ENCODE results near the gene PAN2. TPM values are rescaled to one million over a fixed set of nuclear protein-coding genes. Genes with fewer than 3 reads are reported as not detected.
"Not testable (repeated sequence)": the region's sequence is repeated elsewhere in the genome, so short reads cannot be mapped to it uniquely, and the experiment has no call there.

PAN2 gene
- total RNA-seq, 4 donors from 2014 or later, result 27.2 to 141 (median 39.7) TPM

GRCh38 chr12:56324206-56324605 lies 9.6 kb downstream of the PAN2 start:
- H3K4me1 ChIP-seq, result no peaks in the 10 kb centered on the region
- H3K36me3 ChIP-seq, result peaks cover 85% of the 10 kb centered on the region
- WGBS, result 93% methylated on average over 6 of the region's 6 CpGs
- no peak overlapping the region for H3K27ac ChIP-seq
- no peak overlapping the region for H3K4me3 ChIP-seq
- no peak for DNase-seq (ENCODE audit: low spot score in 2 of 2)
- no peaks in the 10 kb centered on the region for H3K9me3 ChIP-seq
- no peaks in the 10 kb centered on the region for H3K27me3 ChIP-seq
- no peak for TF ChIP-seq POLR2A (IDR thresholded peaks at IDR 0.05)
- TF ChIP-seq EP300 (IDR thresholded peaks at IDR 0.05), result no peak
- TF ChIP-seq POLR2AphosphoS5 (IDR thresholded peaks at IDR 0.05), result no peak
- TF ChIP-seq, protein P1, sequence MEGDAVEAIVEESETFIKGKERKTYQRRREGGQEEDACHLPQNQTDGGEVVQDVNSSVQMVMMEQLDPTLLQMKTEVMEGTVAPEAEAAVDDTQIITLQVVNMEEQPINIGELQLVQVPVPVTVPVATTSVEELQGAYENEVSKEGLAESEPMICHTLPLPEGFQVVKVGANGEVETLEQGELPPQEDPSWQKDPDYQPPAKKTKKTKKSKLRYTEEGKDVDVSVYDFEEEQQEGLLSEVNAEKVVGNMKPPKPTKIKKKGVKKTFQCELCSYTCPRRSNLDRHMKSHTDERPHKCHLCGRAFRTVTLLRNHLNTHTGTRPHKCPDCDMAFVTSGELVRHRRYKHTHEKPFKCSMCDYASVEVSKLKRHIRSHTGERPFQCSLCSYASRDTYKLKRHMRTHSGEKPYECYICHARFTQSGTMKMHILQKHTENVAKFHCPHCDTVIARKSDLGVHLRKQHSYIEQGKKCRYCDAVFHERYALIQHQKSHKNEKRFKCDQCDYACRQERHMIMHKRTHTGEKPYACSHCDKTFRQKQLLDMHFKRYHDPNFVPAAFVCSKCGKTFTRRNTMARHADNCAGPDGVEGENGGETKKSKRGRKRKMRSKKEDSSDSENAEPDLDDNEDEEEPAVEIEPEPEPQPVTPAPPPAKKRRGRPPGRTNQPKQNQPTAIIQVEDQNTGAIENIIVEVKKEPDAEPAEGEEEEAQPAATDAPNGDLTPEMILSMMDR (IDR thresholded peaks at IDR 0.05), result no peak

GRCh38 chr12:56321610-56322009 lies 12.2 kb downstream of the PAN2 start:
- H3K9me3 ChIP-seq; H3K27ac ChIP-seq; H3K4me1 ChIP-seq; H3K27me3 ChIP-seq; DNase-seq (ENCODE audit: low spot score in 2 of 2); H3K4me3 ChIP-seq: not testable (repeated sequence)
- H3K36me3 ChIP-seq, result peaks cover 71% of the 10 kb centered on the region
- 92% methylated on average over 8 of the region's 8 CpGs for WGBS

DNA sequence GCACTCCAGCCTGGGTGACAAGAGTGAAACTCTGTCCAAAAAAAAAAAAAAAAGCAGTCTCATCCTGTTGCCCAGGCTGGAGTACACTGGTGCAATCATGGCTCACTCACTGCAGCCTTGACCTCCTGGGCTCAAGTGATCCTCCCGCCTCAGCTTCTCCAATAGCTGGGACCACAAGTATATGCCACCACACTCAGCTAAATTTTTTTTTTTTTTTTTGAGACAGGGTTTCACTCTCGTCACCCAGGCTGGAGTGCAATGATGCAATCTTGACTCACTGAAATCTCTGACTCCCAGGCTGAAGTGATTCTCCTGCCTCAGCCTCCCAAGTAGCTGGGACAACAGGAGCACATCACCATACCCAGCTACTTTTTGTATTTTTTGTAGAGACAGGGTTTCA lies 12.8 kb downstream of the PAN2 start:
- H3K27ac ChIP-seq, result no peak overlapping the region
- DNase-seq (ENCODE audit: low spot score in 2 of 2), result no peak
- H3K36me3 ChIP-seq, result peaks cover 65% of the 10 kb centered on the region
- H3K9me3 ChIP-seq, result no peaks in the 10 kb centered on the region
- TF ChIP-seq POLR2A (IDR thresholded peaks at IDR 0.05) (no peak), EP300 (IDR thresholded peaks at IDR 0.05) (no peak), POLR2AphosphoS5 (IDR thresholded peaks at IDR 0.05) (no peak)
- TF ChIP-seq, protein P1 (IDR thresholded peaks at IDR 0.05), result no peak
- 91% methylated on average over 2 of the region's 2 CpGs for WGBS
- no peaks in the 10 kb centered on the region for H3K27me3 ChIP-seq
- H3K4me3 ChIP-seq, result no peak overlapping the region
- peaks cover 5% of the 10 kb centered on the region for H3K4me1 ChIP-seq

- peaks cover 18% of the 10 kb centered on the region for H3K4me1 ChIP-seq
- no peak for DNase-seq (ENCODE audit: low spot score in 2 of 2)
- WGBS, result 93% methylated on average over 3 of the region's 3 CpGs
- H3K27me3 ChIP-seq, result no peaks in the 10 kb centered on the region
- H3K9me3 ChIP-seq, result no peaks in the 10 kb centered on the region
- H3K27ac ChIP-seq, result no peak overlapping the region
- no peak overlapping the region for H3K4me3 ChIP-seq
- TF ChIP-seq EP300 (IDR thresholded peaks at IDR 0.05), result no peak
- no peak for TF ChIP-seq POLR2A (IDR thresholded peaks at IDR 0.05)
- TF ChIP-seq, protein P1 (IDR thresholded peaks at IDR 0.05), result no peak
- no peak for TF ChIP-seq POLR2AphosphoS5 (IDR thresholded peaks at IDR 0.05)
- peaks cover 38% of the 10 kb centered on the region for H3K36me3 ChIP-seq
Observed at GRCh38 chr12:56317675-56318074, 16.1 kb downstream of the PAN2 start.

- H3K9me3 ChIP-seq, result no peaks in the 10 kb centered on the region
- peak within 1 kb of the TSS; percentile 95 for H3K27ac ChIP-seq
- peaks cover 36% of the 10 kb centered on the region for H3K36me3 ChIP-seq
- H3K4me1 ChIP-seq, result peaks cover 18% of the 10 kb centered on the region
- H3K4me3 ChIP-seq, result peak within 1 kb of the TSS; percentile 79
- peak; percentile 98 for DNase-seq (ENCODE audit: low spot score in 2 of 2)
- WGBS, result under 1% methylated on average over 38 of the region's 62 CpGs
- TF ChIP-seq POLR2A (IDR thresholded peaks at IDR 0.05) (peak; percentile 69 to 75), POLR2AphosphoS5 (IDR thresholded peaks at IDR 0.05) (peak in 1 of 3 donors; percentile 83)
- TF ChIP-seq, protein P1 (IDR thresholded peaks at IDR 0.05), result no peak
- no peaks in the 10 kb centered on the region for H3K27me3 ChIP-seq
Observed at GRCh38 chr12:56315622-56316473, 18.0 kb downstream of the PAN2 start, which contains the start of gene CNPY2. Gene CNPY2 (minus strand): TSS chr12:56315988. CDS start chr12:56315217, 771 bp downstream.
